Kidney (tissue), 14 donors: ENCODE data around the gene BIRC6. TPM values are rescaled to one million over a fixed set of nuclear protein-coding genes. Genes with fewer than 3 reads are reported as not detected.

Experiments
- DNase-seq, 5 donors: peaks; one replicate each; pipeline ENCODE4 v3.0.0-alpha.2; 2013 to 2020
- FAIRE-seq: peaks from 2 replicates; lab custom pipeline; 2012; peaks lifted over from hg19 to GRCh38; lab: Jason Lieb, UNC
- H3K27ac ChIP-seq, 2 donors: one replicate each; pipeline ENCODE4 v1.7.0; 2013; ENCODE audit warnings: low read depth in 2 of 2, low read length in 2 of 2, inconsistent platforms in 1 of 2
- H3K27me3 ChIP-seq: one replicate; pipeline ENCODE4 v1.7.1; 2013; ENCODE audit warnings: low read length, inconsistent platforms; ENCODE audit not compliant: control insufficient read depth, insufficient read depth
- H3K36me3 ChIP-seq, 3 donors: one replicate each; pipeline versions ENCODE4 v1.7.0 to v1.7.1; 2013; ENCODE audit warnings: low read length in 3 of 3, control low read depth in 1 of 3, inconsistent platforms in 1 of 3; ENCODE audit not compliant: insufficient read depth in 3 of 3, control insufficient read depth in 2 of 3
- H3K4me1 ChIP-seq, 3 donors: one replicate each; pipeline versions ENCODE4 v1.7.0 to v1.7.1; 2013; ENCODE audit warnings: low read length in 3 of 3, inconsistent platforms in 1 of 3, low read depth in 1 of 3; ENCODE audit not compliant: control insufficient read depth in 2 of 3, insufficient read depth in 2 of 3
- H3K4me3 ChIP-seq, 3 donors: one replicate each; pipeline versions ENCODE4 v1.7.0 to v1.8.1; 2013; ENCODE audit warnings: low read length in 3 of 3, control low read depth in 1 of 3, inconsistent platforms in 1 of 3
- H3K9ac ChIP-seq, 3 donors: one replicate each; pipeline versions ENCODE4 v1.7.0 to v1.7.1; 2013; ENCODE audit warnings: low read length in 3 of 3, control low read depth in 1 of 3, inconsistent platforms in 1 of 3
- H3K9me3 ChIP-seq, 3 donors: one replicate each; pipeline versions ENCODE4 v1.7.0 to v1.7.1; 2013; ENCODE audit warnings: low read length in 3 of 3, control low read depth in 1 of 3, inconsistent platforms in 1 of 3; ENCODE audit not compliant: control insufficient read depth in 2 of 3, insufficient read depth in 1 of 3
- CTCF ChIP-seq: IDR thresholded peaks from 3 replicates; pipeline ENCODE4 v1.5.1; 2012; ENCODE audit warnings: mild to moderate bottlenecking, moderate library complexity, borderline replicate concordance; ENCODE audit not compliant: insufficient read depth; ENCODE audit errors: extremely low read depth
- intact Hi-C: fragments of 100-400 bp; cut with DNase I; formaldehyde crosslinking; loops from one replicate; pipeline ENCODE4 v1.11.1; 2022
- polyA plus RNA-seq: library from polyadenylated mRNA; stranded (reverse); fragments of 350-450 nt; fragmentation: Illumina TruSeq; extraction: RNeasy Lipid Tissue Mini Kit (QIAGEN cat#74804); gene quantifications from one replicate; pipeline ENCODE4 v1.2.3, GENCODE V29; 2014; ENCODE audit warnings: low read depth, low replicate concordance; ENCODE audit not compliant: insufficient read depth
- total RNA-seq: library from RNA; stranded (reverse); fragmentation: NEBNext Ultra II Directional; extraction: Animal tissue kit (Norgen Biotek cat#: 25700); gene quantifications from one replicate; pipeline ENCODE4 v1.2.1, GENCODE V29; 2021
- donor health status: control.
- donor health status: control.
- donor health status: control.
- donor health status: control.
- donor health status: control.
- donor health status: DM: yes; HTN: yes; CAD: no.
- donor health status: Normal renal cell carcinoma (clear cell type).

BIRC6 gene
- total and polyA plus RNA-seq, 2 donors from 2014 or later = 12.8 to 113 TPM

- Histone ChIP-seq H3K9me3 (no peaks in the 10 kb centered on the region), H3K36me3 (no peaks in the 10 kb centered on the region)
- no peak for FAIRE-seq
Observed at GRCh38 chr2:32423536-32423935, 66.7 kb downstream of the BIRC6 start.

GRCh38 chr2:32424739-32425138 lies 67.9 kb downstream of the BIRC6 start:
- TF ChIP-seq CTCF = no peak
- intact Hi-C loops = no loop called here
- Histone ChIP-seq H3K4me1 (peaks cover 0 to 6% (median 5%) of the 10 kb centered on the region in 3 donors), H3K36me3 (no peaks in the 10 kb centered on the region), H3K9ac (no peak overlapping the region), H3K27me3 (no peaks in the 10 kb centered on the region), H3K4me3 (no peak overlapping the region), H3K27ac (no peak overlapping the region), H3K9me3 (no peaks in the 10 kb centered on the region)
- DNase-seq (no peak), FAIRE-seq (no peak)

More at GRCh38 chr2:32423536-32423935, 66.7 kb downstream of the BIRC6 start:
- H3K4me1 ChIP-seq = peaks cover 0 to 6% (median 5%) of the 10 kb centered on the region in 3 donors
- no peaks in the 10 kb centered on the region for H3K27me3 ChIP-seq
- no peak for TF ChIP-seq CTCF
- H3K27ac ChIP-seq = no peak overlapping the region
- no peak for DNase-seq
- H3K4me3 ChIP-seq = no peak overlapping the region
- intact Hi-C loops = no loop called here
- H3K9ac ChIP-seq = no peak overlapping the region

GRCh38 chr2:32425719-32426141 lies 68.9 kb downstream of the BIRC6 start:
- Histone ChIP-seq H3K4me1 (peaks cover 0 to 6% (median 5%) of the 10 kb centered on the region in 3 donors), H3K36me3 (no peaks in the 10 kb centered on the region), H3K9me3 (no peaks in the 10 kb centered on the region), H3K4me3 (no peak overlapping the region), H3K27me3 (no peaks in the 10 kb centered on the region), H3K9ac (no peak overlapping the region), H3K27ac (no peak overlapping the region)
- intact Hi-C loops = no loop called here
- no peak for FAIRE-seq
- TF ChIP-seq CTCF = no peak
- no peak for DNase-seq
